Upper lobe of left lung (tissue), 6 donors: ENCODE results near the gene ARID5A. TPM values are rescaled to one million over a fixed set of nuclear protein-coding genes. Genes with fewer than 3 reads are reported as not detected.

ENCODE experiments used
- ATAC-seq, 2 donors: fragments of 200-7000 bp; cut with Tn5 transposase; one replicate each; pipeline ENCODE4 v1.9.1; 2022; ENCODE audit warnings: mild to moderate bottlenecking in 2 of 2, moderate library complexity in 2 of 2; ENCODE audit not compliant: low FRiP score in 2 of 2
- DNase-seq, 2 donors: peaks; one replicate each; pipeline ENCODE4 v3.0.0-alpha.2; 2019 to 2020
- H3K27ac ChIP-seq, 4 donors: fragments of 200-600 bp; sonication (generic); one replicate each; pipeline ENCODE4 v1.5.1; 2016 to 2019
- H3K27me3 ChIP-seq, 4 donors: fragments of 200-600 bp; sonication (generic); one replicate each; pipeline ENCODE4 v1.5.1; 2017 to 2019
- H3K36me3 ChIP-seq, 4 donors: fragments of 200-600 bp; sonication (generic); one replicate each; pipeline ENCODE4 v1.5.1; 2016 to 2019
- H3K4me1 ChIP-seq, 4 donors: fragments of 200-600 bp; sonication (generic); one replicate each; pipeline ENCODE4 v1.5.1; 2018 to 2019
- H3K4me3 ChIP-seq, 4 donors: fragments of 200-600 bp; sonication (generic); one replicate each; pipeline ENCODE4 v1.5.1; 2017 to 2019; ENCODE audit warnings: mild to moderate bottlenecking in 2 of 4, moderate library complexity in 1 of 4
- H3K9me3 ChIP-seq, 4 donors: fragments of 200-600 bp; sonication (generic); one replicate each; pipeline ENCODE4 v1.5.1; 2018 to 2019
- EP300 ChIP-seq, 4 donors: sonication (generic); formaldehyde crosslinking; IDR thresholded peaks; one replicate each; pipeline ENCODE4 v1.5.1; 2017; ENCODE audit warnings: antibody characterized with exemption in 4 of 4, control low read depth in 2 of 4
- POLR2A ChIP-seq, 4 donors: fragments of 450-650 bp; IDR thresholded peaks; one replicate each; pipeline ENCODE4 v1.5.1; 2016 to 2017; ENCODE audit warnings: antibody characterized with exemption in 4 of 4, mild to moderate bottlenecking in 2 of 4
- POLR2AphosphoS5 ChIP-seq, 2 donors: sonication (generic); formaldehyde crosslinking; IDR thresholded peaks; one replicate each; pipeline ENCODE4 v1.5.1; 2017; ENCODE audit warnings: antibody characterized with exemption in 2 of 2
- WGBS, 2 donors: methylation state at CpG; one replicate each; pipeline ENCODE4 v1.1.5; 2017 to 2018; 5-methylcytosine and 5-hydroxymethylcytosine counted together
- total RNA-seq, 6 donors: library from RNA; depleted of rRNA in 4 of 6; stranded (reverse); fragments of >200 nt in 4 of 6; gene quantifications; one replicate each; pipeline versions ENCODE4 v1.1.0 to v1.2.1, GENCODE V29; 2016 to 2021
- TF ChIP-seq, protein P1 (sequence below), 6 experiments: fragments of 450-650 bp in 4 of 6; fragments of 200-600 bp in 2 of 6; sonication (generic) in 2 of 6; IDR thresholded peaks; one replicate each; pipeline ENCODE4 v1.5.1; 2016 to 2019; ENCODE audit warnings: antibody characterized with exemption in 6 of 6
- donor health status: DM: no; HTN: no; CAD: no; lungs with moderate emphysema.
- donor health status: DM: no; HTN: yes; CAD: no; lungs with severe emphysema.

ARID5A gene
- total RNA-seq, 6 donors from 2014 or later: 18.6 to 57.2 (median 39.7) TPM

GRCh38 chr2:96574364-96574763, 37.8 kb downstream of the ARID5A start:
- Histone ChIP-seq H3K4me3 (no peak overlapping the region), H3K36me3 (no peaks in the 10 kb centered on the region), H3K9me3 (no peaks in the 10 kb centered on the region), H3K27me3 (no peaks in the 10 kb centered on the region), H3K27ac (no peak overlapping the region), H3K4me1 (no peaks in the 10 kb centered on the region)
- TF ChIP-seq EP300 (IDR thresholded peaks at IDR 0.05) (no peak), POLR2AphosphoS5 (IDR thresholded peaks at IDR 0.05) (no peak)
- TF ChIP-seq, protein P1, sequence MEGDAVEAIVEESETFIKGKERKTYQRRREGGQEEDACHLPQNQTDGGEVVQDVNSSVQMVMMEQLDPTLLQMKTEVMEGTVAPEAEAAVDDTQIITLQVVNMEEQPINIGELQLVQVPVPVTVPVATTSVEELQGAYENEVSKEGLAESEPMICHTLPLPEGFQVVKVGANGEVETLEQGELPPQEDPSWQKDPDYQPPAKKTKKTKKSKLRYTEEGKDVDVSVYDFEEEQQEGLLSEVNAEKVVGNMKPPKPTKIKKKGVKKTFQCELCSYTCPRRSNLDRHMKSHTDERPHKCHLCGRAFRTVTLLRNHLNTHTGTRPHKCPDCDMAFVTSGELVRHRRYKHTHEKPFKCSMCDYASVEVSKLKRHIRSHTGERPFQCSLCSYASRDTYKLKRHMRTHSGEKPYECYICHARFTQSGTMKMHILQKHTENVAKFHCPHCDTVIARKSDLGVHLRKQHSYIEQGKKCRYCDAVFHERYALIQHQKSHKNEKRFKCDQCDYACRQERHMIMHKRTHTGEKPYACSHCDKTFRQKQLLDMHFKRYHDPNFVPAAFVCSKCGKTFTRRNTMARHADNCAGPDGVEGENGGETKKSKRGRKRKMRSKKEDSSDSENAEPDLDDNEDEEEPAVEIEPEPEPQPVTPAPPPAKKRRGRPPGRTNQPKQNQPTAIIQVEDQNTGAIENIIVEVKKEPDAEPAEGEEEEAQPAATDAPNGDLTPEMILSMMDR (IDR thresholded peaks at IDR 0.05): no peak
- no peak for DNase-seq
- ATAC-seq: no peak
- WGBS, 2 donors: 75 to 90% methylated on average over 2 of the region's 2 CpGs

DNA sequence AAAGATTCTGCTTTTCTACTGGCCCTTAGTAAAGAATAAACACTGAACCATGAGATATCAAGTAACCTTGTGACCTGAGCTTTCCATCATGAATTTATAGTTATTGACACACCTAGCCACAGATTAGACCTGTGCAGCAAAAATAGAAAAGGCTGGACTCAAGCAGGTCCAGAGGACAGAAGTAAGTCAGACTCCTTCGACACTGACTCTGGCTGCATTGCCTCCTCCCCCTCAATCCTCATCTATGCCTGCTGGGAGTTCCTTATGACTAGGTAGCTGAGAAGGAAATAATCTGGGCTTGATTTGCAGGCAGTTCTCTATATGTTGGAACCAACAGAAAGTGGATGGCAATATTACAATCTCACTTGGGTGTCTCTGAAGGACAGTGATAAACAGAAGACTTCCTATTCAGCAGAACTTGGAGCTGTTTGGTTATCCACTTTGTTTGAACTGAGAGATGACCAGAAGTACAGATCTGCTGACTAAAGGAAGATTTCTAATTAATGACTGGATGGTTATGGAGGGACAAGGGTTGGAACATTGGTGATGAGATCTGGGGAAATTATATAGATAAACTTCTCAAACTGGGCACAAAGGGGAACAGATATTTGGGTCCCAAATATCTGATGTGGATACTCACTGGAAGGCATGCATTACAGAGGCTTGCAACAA, 39.4 kb downstream of the ARID5A start:
- Histone ChIP-seq H3K27me3 (no peaks in the 10 kb centered on the region), H3K36me3 (no peaks in the 10 kb centered on the region), H3K4me3 (no peak overlapping the region), H3K4me1 (no peaks in the 10 kb centered on the region), H3K27ac (no peak overlapping the region), H3K9me3 (no peaks in the 10 kb centered on the region)
- ATAC-seq (no peak), DNase-seq (no peak)
- 55 to 79% methylated on average over 1 of the region's 1 CpG for WGBS, 2 donors
- TF ChIP-seq, protein P1 (IDR thresholded peaks at IDR 0.05): no peak
- no peak for TF ChIP-seq POLR2A (IDR thresholded peaks at IDR 0.05)
- no peak for TF ChIP-seq EP300 (IDR thresholded peaks at IDR 0.05)
- TF ChIP-seq POLR2AphosphoS5 (IDR thresholded peaks at IDR 0.05): no peak

DNA sequence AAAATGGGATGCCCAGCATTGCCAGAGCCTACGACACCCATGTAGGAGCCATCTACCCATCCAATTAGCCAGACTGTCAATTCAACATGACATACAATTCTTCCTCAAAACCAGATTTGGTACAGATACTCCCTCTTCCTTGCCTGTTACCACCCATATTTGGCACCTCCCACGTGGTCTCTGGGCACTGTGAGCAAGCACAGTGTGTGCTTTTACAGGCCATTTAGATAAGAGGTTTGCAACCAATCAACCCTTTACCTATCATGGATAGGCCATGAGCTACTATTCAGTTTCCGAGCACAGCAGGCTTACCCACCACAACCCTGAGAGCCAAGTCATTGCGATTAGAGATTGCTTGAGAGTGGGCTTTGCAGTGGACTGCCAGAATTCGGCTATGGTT, 40.9 kb downstream of the ARID5A start:
- H3K27me3 ChIP-seq: no peaks in the 10 kb centered on the region
- H3K27ac ChIP-seq: no peak overlapping the region
- H3K9me3 ChIP-seq: no peaks in the 10 kb centered on the region
- H3K4me3 ChIP-seq: no peak overlapping the region
- no peaks in the 10 kb centered on the region for H3K36me3 ChIP-seq
- TF ChIP-seq, protein P1 (IDR thresholded peaks at IDR 0.05): no peak
- no peak for TF ChIP-seq POLR2AphosphoS5 (IDR thresholded peaks at IDR 0.05)
- no peak for TF ChIP-seq POLR2A (IDR thresholded peaks at IDR 0.05)
- no peak for TF ChIP-seq EP300 (IDR thresholded peaks at IDR 0.05)
- no peak for ATAC-seq
- no peaks in the 10 kb centered on the region for H3K4me1 ChIP-seq
- WGBS, 2 donors: 86 to 91% methylated on average over 5 of the region's 5 CpGs
- DNase-seq: no peak

- ATAC-seq: no peak
- WGBS, 2 donors: 68 to 82% methylated on average over 3 of the region's 3 CpGs
- no peaks in the 10 kb centered on the region for H3K4me1 ChIP-seq
- H3K4me3 ChIP-seq: no peak overlapping the region
- no peak for DNase-seq
- H3K9me3 ChIP-seq: no peaks in the 10 kb centered on the region
- H3K27me3 ChIP-seq: no peaks in the 10 kb centered on the region
- H3K27ac ChIP-seq: no peak overlapping the region
- TF ChIP-seq, protein P1 (IDR thresholded peaks at IDR 0.05): no peak
- H3K36me3 ChIP-seq: no peaks in the 10 kb centered on the region
These were observed 42.2 kb downstream of the ARID5A start for GRCh38 chr2:96578731-96579130.

GRCh38 chr2:96579422-96579821, 42.9 kb downstream of the ARID5A start:
- TF ChIP-seq EP300 (IDR thresholded peaks at IDR 0.05) (no peak), POLR2A (IDR thresholded peaks at IDR 0.05) (no peak), POLR2AphosphoS5 (IDR thresholded peaks at IDR 0.05) (no peak)
- TF ChIP-seq, protein P1 (IDR thresholded peaks at IDR 0.05): no peak
- Histone ChIP-seq H3K27me3 (no peaks in the 10 kb centered on the region), H3K27ac (no peak overlapping the region), H3K9me3 (no peaks in the 10 kb centered on the region), H3K4me3 (no peak overlapping the region), H3K4me1 (no peaks in the 10 kb centered on the region), H3K36me3 (peaks cover 0 to 4% (median 0%) of the 10 kb centered on the region in 4 donors)
- DNase-seq (no peak), ATAC-seq (peak in 1 of 2 donors; percentile 46)
- 86 to 97% methylated on average over 1 to 2 of the region's 2 CpGs for WGBS, 2 donors
